Trophoblast cell (in vitro differentiated cells and primary cell): ENCODE results near the gene C19orf53.
A peak's percentile ranks its signal among the peaks of the same experiment; 100 is the strongest.

ENCODE experiments used
- DNase-seq, 2 donors: peaks; one replicate each; pipeline ENCODE4 v3.0.0-alpha.2; 2016
- H2AFZ ChIP-seq: 2 replicates; pipeline ENCODE4 v1.6.1; 2013; ENCODE audit warnings: low read length, moderate library complexity, mild to moderate bottlenecking; ENCODE audit not compliant: insufficient read depth, poor library complexity
- H2AK5ac ChIP-seq: 2 replicates; pipeline ENCODE4 v1.6.1; 2013; ENCODE audit warnings: mild to moderate bottlenecking, low read length
- H2BK120ac ChIP-seq: 2 replicates; pipeline ENCODE4 v1.6.1; 2013; ENCODE audit warnings: low read length, mild to moderate bottlenecking, moderate library complexity; ENCODE audit not compliant: insufficient read depth, poor library complexity
- H2BK12ac ChIP-seq: 2 replicates; pipeline ENCODE4 v1.6.1; 2013; ENCODE audit warnings: mild to moderate bottlenecking, low read length, moderate library complexity
- H2BK5ac ChIP-seq: 2 replicates; pipeline ENCODE4 v1.6.1; 2013; ENCODE audit warnings: low read length, low read depth, moderate library complexity, mild to moderate bottlenecking; ENCODE audit not compliant: poor library complexity
- H3K14ac ChIP-seq: 2 replicates; pipeline ENCODE4 v1.6.1; 2013; ENCODE audit warnings: mild to moderate bottlenecking, low read length
- H3K18ac ChIP-seq: 2 replicates; pipeline ENCODE4 v1.6.1; 2013; ENCODE audit warnings: mild to moderate bottlenecking, low read length
- H3K23ac ChIP-seq: 2 replicates; pipeline ENCODE4 v1.6.1; 2013; ENCODE audit warnings: low read length
- H3K27ac ChIP-seq: 2 replicates; pipeline ENCODE4 v1.5.1; 2013; ENCODE audit warnings: low read depth, mild to moderate bottlenecking, inconsistent platforms, low read length, moderate library complexity
- H3K27me3 ChIP-seq: 2 replicates; pipeline ENCODE4 v1.6.1; 2013; ENCODE audit warnings: inconsistent platforms, mild to moderate bottlenecking, low read length, moderate library complexity; ENCODE audit not compliant: insufficient read depth
- H3K36me3 ChIP-seq, 2 experiments: 1 replicate in 1 of 2; 2 replicates in 1 of 2; pipeline ENCODE4 v1.6.1; 2013; ENCODE audit warnings: low read length in 2 of 2, mild to moderate bottlenecking in 2 of 2, moderate library complexity in 1 of 2; ENCODE audit not compliant: insufficient read depth in 2 of 2, control insufficient read depth in 1 of 2
- H3K4ac ChIP-seq: 2 replicates; pipeline ENCODE4 v1.6.1; 2013; ENCODE audit warnings: low read depth, mild to moderate bottlenecking, low read length, moderate library complexity
- H3K4me1 ChIP-seq, 2 experiments: 1 replicate in 1 of 2; 2 replicates in 1 of 2; pipeline ENCODE4 v1.6.1; 2013; ENCODE audit warnings: low read length in 2 of 2, mild to moderate bottlenecking in 2 of 2, moderate library complexity in 1 of 2; ENCODE audit not compliant: insufficient read depth in 2 of 2, control insufficient read depth in 1 of 2
- H3K4me2 ChIP-seq: 2 replicates; pipeline ENCODE4 v1.6.1; 2013; ENCODE audit warnings: inconsistent platforms, mild to moderate bottlenecking, low read length, moderate library complexity
- H3K4me3 ChIP-seq: 2 replicates; pipeline ENCODE4 v1.5.1; 2013; ENCODE audit warnings: mild to moderate bottlenecking, low read depth, low read length, inconsistent platforms
- H3K79me1 ChIP-seq: one replicate; pipeline ENCODE4 v1.6.1; 2013; ENCODE audit warnings: low read length
- H3K79me2 ChIP-seq: 2 replicates; pipeline ENCODE4 v1.6.1; 2013; ENCODE audit warnings: low read length, mild to moderate bottlenecking; ENCODE audit not compliant: control insufficient read depth, insufficient read depth, poor library complexity
- H3K9ac ChIP-seq: 2 replicates; pipeline ENCODE4 v1.6.1; 2013; ENCODE audit warnings: mild to moderate bottlenecking, low read length
- H3K9me3 ChIP-seq: 2 replicates; pipeline ENCODE4 v1.6.1; 2013; ENCODE audit warnings: low read depth, mild to moderate bottlenecking, control low read depth, inconsistent platforms, low read length; ENCODE audit not compliant: insufficient read depth
- H4K12ac ChIP-seq: 2 replicates; pipeline ENCODE4 v1.6.1; 2013; ENCODE audit warnings: low read depth, mild to moderate bottlenecking, low read length, moderate library complexity
- H4K8ac ChIP-seq: 2 replicates; pipeline ENCODE4 v1.6.1; 2013; ENCODE audit warnings: low read depth, mild to moderate bottlenecking, low read length, moderate library complexity
- H4K91ac ChIP-seq: one replicate; pipeline ENCODE4 v1.6.1; 2013; ENCODE audit warnings: low read depth, mild to moderate bottlenecking, low read length, moderate library complexity
- WGBS: extraction: QIAGEN DNeasy Blood & Tissue Kit; methylation state at CpG from one replicate; pipeline ENCODE4 v1.1.7; 2013; ENCODE audit warnings: missing lambda C conversion rate; ENCODE audit not compliant: insufficient read length, insufficient coverage; ENCODE audit errors: extremely low coverage; 5-methylcytosine and 5-hydroxymethylcytosine counted together

Gene C19orf53

GRCh38 chr19:13731147-13731964, 42.9 kb upstream of the C19orf53 start:
- Histone ChIP-seq H3K4me1 (peaks cover 3 to 7% of the 10 kb centered on the region in 2 experiments), H3K9ac (peak overlapping the region; percentile 97), H3K23ac (no peak overlapping the region), H3K9me3 (no peaks in the 10 kb centered on the region), H2BK5ac (peak overlapping the region; percentile 78), H2BK120ac (peak overlapping the region; percentile 74), H3K4me2 (peak overlapping the region; percentile 96), H3K18ac (peak overlapping the region; percentile 78), H2AK5ac (peak overlapping the region; percentile 75), H3K36me3 (no peaks in the 10 kb centered on the region), H4K8ac (peak overlapping the region; percentile 97), H2BK12ac (no peak overlapping the region), H3K4me3 (peak overlapping the region; percentile 68), H3K27me3 (no peaks in the 10 kb centered on the region), H4K91ac (peak overlapping the region; percentile 92), H3K4ac (peak overlapping the region; percentile 66), H3K79me1 (peaks cover 5% of the 10 kb centered on the region), H3K14ac (peak overlapping the region; percentile 33), H3K79me2 (peaks cover 3% of the 10 kb centered on the region), H2AFZ (peak overlapping the region; percentile 61), H3K27ac (peak overlapping the region; percentile 95), H4K12ac (peak overlapping the region; percentile 89)
- peak; percentile 96 to 98 for DNase-seq
- no CpG with 5 or more reads among the region's 39 CpGs for WGBS

GRCh38 chr19:13732337-13732736, 41.9 kb upstream of the C19orf53 start:
- Histone ChIP-seq H3K23ac (no peak overlapping the region), H3K27ac (no peak overlapping the region), H3K79me1 (peaks cover 5% of the 10 kb centered on the region), H3K9me3 (no peaks in the 10 kb centered on the region), H3K36me3 (no peaks in the 10 kb centered on the region), H3K9ac (no peak overlapping the region), H4K12ac (no peak overlapping the region), H4K8ac (no peak overlapping the region), H3K4me3 (no peak overlapping the region), H2BK120ac (no peak overlapping the region), H4K91ac (no peak overlapping the region), H3K4me2 (peak overlapping the region; percentile 96), H2AK5ac (no peak overlapping the region), H2AFZ (no peak overlapping the region), H3K4ac (no peak overlapping the region), H3K18ac (no peak overlapping the region), H2BK5ac (no peak overlapping the region), H3K79me2 (peaks cover 3% of the 10 kb centered on the region), H2BK12ac (no peak overlapping the region), H3K4me1 (peaks cover 3 to 7% of the 10 kb centered on the region in 2 experiments), H3K27me3 (no peaks in the 10 kb centered on the region), H3K14ac (no peak overlapping the region)
- no CpG with 5 or more reads among the region's 8 CpGs for WGBS
- DNase-seq: no peak

DNA sequence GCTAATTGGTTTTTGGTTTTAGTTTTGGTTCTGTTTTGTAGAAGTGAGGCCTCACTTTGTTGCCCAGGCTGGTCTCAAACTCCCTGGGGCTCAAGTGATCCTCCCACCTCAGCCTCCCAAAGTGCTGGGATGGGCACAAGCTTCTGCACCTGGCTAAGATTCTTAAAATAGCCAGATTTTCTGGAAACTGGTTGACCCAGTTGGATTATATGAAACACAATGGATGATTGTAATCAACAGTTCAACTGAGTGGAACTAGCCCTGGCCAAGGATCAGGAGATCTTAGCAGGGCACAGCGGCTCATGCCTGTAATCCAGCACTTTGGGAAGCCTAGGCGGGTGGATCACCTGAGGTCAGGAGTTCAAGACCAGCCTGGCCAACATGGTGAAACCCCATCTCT, 39.5 kb upstream of the C19orf53 start:
- Histone ChIP-seq H3K4ac (no peak overlapping the region), H3K4me1 (peaks cover 3 to 7% of the 10 kb centered on the region in 2 experiments), H3K79me1 (peaks cover 5% of the 10 kb centered on the region), H2BK120ac (no peak overlapping the region), H3K4me2 (no peak overlapping the region), H2AFZ (no peak overlapping the region), H4K91ac (no peak overlapping the region), H3K27me3 (no peaks in the 10 kb centered on the region), H3K4me3 (no peak overlapping the region), H2AK5ac (no peak overlapping the region), H3K79me2 (peaks cover 3% of the 10 kb centered on the region), H4K8ac (no peak overlapping the region), H2BK12ac (no peak overlapping the region), H3K18ac (no peak overlapping the region), H3K9ac (no peak overlapping the region), H2BK5ac (no peak overlapping the region), H3K27ac (no peak overlapping the region), H4K12ac (no peak overlapping the region), H3K36me3 (no peaks in the 10 kb centered on the region), H3K9me3 (no peaks in the 10 kb centered on the region), H3K14ac (no peak overlapping the region), H3K23ac (no peak overlapping the region)
- no CpG with 5 or more reads among the region's 2 CpGs for WGBS
- no peak for DNase-seq

- Histone ChIP-seq H3K27ac (no peak overlapping the region), H2AFZ (no peak overlapping the region), H3K14ac (no peak overlapping the region), H2AK5ac (no peak overlapping the region), H2BK5ac (no peak overlapping the region), H2BK120ac (no peak overlapping the region), H3K18ac (no peak overlapping the region), H3K23ac (no peak overlapping the region), H3K4me2 (no peak overlapping the region), H3K79me1 (no peaks in the 10 kb centered on the region), H3K9ac (no peak overlapping the region), H4K91ac (no peak overlapping the region), H3K4ac (no peak overlapping the region), H3K27me3 (no peaks in the 10 kb centered on the region), H3K36me3 (no peaks in the 10 kb centered on the region), H4K12ac (no peak overlapping the region), H3K9me3 (no peaks in the 10 kb centered on the region), H2BK12ac (no peak overlapping the region), H3K4me1 (no peaks in the 10 kb centered on the region), H4K8ac (no peak overlapping the region), H3K4me3 (no peak overlapping the region), H3K79me2 (no peaks in the 10 kb centered on the region)
- WGBS: no CpG with 5 or more reads among the region's 1 CpG
- no peak for DNase-seq
Measured at GRCh38 chr19:13738073-13738472, 36.2 kb upstream of the C19orf53 start.
